NT2/D1 (cell line): ENCODE measurements around the gene SCARB1.

Experiments used
- SUZ12 ChIP-seq: IDR thresholded peaks from 2 replicates; pipeline ENCODE4 v1.6.1; 2011; ENCODE audit not compliant: insufficient read length, insufficient read depth; ENCODE audit errors: extremely low read depth
- YY1 ChIP-seq: IDR thresholded peaks from 2 replicates; pipeline ENCODE4 v1.6.1; 2011; ENCODE audit not compliant: insufficient read length, insufficient read depth
- ZNF274 ChIP-seq: IDR thresholded peaks from 2 replicates; pipeline ENCODE4 v1.6.1; 2011; ENCODE audit warnings: mild to moderate bottlenecking, low read depth, low read length

DNA sequence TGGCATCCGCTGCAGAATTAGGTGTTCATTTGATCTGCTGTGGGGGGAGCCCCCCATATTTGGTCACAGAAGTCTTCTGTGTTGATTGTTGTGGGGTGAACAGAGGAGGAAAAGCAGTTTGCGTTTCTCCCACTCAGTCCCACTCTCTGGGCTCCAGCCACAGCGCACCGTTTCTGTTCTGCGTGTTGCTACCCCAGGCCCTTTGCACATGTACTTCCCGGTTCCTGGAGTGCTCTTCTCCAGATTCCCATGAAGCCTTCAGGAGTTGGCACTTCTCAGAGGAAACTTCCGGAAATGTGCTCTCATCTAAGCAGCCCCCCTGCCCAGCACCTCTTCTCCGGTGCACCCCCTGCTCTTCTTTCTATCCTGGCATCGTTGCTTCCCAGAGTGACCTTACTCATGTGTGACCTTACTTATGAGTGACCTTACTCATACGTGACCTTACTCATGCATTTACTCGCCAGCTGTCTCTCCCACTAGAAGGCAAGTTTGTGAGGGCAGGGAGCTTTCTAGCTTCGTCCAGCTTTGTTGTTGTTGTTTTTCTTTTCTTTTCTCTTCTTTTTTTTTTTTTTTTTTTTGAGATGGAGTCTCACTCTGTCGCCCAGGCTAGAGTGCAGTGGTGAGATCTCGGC, 93.7 kb downstream of the SCARB1 start:
- TF ChIP-seq SUZ12 (no peak), ZNF274 (no peak), YY1 (no peak)
